HG03342 (cell line): Measurements from ENCODE around the gene SLAMF7.
"Not testable (repeated sequence)": the region's sequence is repeated elsewhere in the genome, so short reads cannot be mapped to it uniquely, and the experiment has no call there.

Experiments used
- ATAC-seq: cut with Tn5 transposase; IDR thresholded peaks from one replicate; pipeline ENCODE4 v1.9.1; 2021; ENCODE audit warnings: mild to moderate bottlenecking, moderate library complexity; ENCODE audit not compliant: unreplicated experiment

SLAMF7 gene, protein sequence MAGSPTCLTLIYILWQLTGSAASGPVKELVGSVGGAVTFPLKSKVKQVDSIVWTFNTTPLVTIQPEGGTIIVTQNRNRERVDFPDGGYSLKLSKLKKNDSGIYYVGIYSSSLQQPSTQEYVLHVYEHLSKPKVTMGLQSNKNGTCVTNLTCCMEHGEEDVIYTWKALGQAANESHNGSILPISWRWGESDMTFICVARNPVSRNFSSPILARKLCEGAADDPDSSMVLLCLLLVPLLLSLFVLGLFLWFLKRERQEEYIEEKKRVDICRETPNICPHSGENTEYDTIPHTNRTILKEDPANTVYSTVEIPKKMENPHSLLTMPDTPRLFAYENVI

GRCh38 chr1:160739098-160739511, at the start of gene SLAMF7:
Gene SLAMF7, plus strand, starts transcription at chr1:160739247. Its CDS starts 55 bp downstream, at chr1:160739302.
- peak; percentile 56 for ATAC-seq

DNA sequence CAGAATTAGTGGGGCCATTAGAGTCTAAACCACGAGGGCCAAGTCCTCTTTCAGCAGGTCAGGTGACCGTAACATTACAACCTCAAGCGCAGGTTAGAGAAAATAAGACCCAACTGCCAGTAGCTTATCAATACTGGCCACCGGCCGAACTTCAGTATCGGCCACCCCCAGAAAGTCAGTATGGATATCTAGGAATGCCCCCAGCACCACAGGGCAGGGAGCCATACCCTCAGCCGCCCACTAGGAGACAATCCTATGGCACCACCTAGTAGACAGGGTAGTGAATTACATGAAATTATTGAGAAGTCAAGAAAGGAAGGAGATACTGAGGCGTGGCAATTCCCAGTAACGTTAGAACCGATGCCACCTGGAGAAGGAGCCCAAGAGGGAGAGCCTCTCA, 46.7 kb upstream of the SLAMF7 start:
- ATAC-seq: not testable (repeated sequence)

DNA sequence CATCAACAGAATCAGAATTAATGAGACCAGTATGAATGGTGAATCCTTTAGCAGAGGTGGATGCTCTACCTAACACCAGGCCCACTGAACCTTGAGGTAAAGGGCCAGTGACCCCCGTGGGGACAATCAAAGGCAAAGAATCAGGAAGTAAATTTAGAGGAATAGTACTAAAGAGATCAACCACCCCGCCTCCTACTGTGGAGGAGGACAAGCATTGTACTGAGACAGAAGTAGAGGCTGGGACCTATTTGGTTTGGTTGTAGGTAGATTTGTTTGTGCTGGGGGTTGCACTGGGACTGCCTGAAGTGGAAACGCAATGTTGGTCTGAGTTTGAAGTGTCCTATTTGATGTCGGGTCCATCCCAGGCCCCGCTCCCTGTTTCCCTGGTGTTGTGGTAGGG, 36.9 kb upstream of the SLAMF7 start:
- ATAC-seq: no peak

DNA sequence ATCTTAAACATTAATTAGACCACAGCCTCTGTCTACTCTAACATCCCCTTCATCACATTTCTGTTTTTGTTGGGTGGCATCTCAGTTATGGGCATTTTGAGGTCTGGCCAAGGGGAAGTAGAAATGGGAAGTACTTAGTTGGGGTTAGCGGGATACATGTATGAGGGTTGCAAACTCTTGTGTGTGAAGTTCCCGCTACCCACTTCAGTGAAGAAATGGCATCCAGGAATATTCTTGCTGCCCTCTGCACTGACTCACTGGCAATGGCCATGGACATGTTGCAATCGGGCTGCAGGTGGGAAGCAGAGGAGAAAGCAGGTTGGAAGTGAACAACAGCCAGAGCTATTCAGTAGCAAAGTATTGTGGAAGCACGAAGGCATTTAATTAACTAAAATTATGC, 34.8 kb upstream of the SLAMF7 start:
- ATAC-seq: no peak

- not testable (repeated sequence) for ATAC-seq
Measured at GRCh38 chr1:160705212-160705621, 33.8 kb upstream of the SLAMF7 start.

- no peak for ATAC-seq
Measured at GRCh38 chr1:160705742-160706141, 33.3 kb upstream of the SLAMF7 start.

GRCh38 chr1:160706526-160707235, 32.4 kb upstream of the SLAMF7 start:
- no peak for ATAC-seq

GRCh38 chr1:160707236-160708064, 31.6 kb upstream of the SLAMF7 start:
- no peak for ATAC-seq

GRCh38 chr1:160708118-160708517, 30.9 kb upstream of the SLAMF7 start:
- ATAC-seq: no peak

GRCh38 chr1:160708801-160709200, 30.2 kb upstream of the SLAMF7 start:
- peak; percentile 45 for ATAC-seq

- no peak for ATAC-seq
Measured at GRCh38 chr1:160709715-160710114, 29.3 kb upstream of the SLAMF7 start.

- ATAC-seq: no peak
Measured at GRCh38 chr1:160710517-160711252, 28.4 kb upstream of the SLAMF7 start.

DNA sequence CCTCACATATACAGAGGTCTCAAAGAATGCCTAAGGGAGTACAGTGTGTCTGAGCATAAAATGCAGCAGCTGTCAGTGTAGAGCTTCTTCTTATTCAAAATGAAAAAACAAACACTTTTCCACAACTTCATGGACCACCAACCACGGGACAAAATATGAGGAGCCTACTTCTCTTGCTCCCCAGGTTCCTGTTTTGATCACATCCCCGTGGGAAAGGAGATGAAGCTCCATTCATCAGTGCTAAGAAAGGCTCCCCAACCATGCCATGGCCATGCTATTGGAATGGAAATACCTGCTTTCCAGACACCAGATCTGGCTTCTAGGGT, 27.8 kb upstream of the SLAMF7 start:
- ATAC-seq: no peak

GRCh38 chr1:160711602-160712311, 27.3 kb upstream of the SLAMF7 start, which contains the start of gene CD48:
Gene CD48, minus strand, starts transcription at chr1:160711822. Its CDS starts 59 bp downstream, at chr1:160711763.
- ATAC-seq: peak; percentile 28

DNA sequence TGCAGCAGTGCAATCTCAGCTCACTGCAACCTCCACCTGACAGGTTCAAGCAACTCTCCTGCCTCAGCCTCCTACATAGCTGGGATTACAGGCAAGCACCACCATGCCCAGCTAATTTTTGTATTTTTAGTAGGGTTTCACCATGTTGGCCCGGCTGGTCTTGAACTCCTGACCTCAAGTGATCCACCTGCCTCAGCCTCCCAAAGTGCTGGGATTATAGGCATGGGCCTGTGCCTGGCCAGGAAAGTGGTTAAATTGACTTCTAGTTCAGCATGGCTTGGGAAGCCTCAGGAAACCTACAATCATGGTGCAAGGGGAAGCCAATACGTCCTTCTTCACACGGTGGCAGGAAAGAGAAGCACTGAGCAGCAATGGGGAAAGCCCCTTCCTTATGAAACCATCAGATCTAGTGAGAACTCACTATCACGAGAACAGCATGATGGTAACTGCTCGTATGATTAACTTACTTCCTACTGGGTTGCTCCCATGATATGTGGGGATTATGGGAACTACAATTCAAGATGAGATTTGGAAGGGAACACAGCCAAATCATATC, 26.4 kb upstream of the SLAMF7 start:
- not testable (repeated sequence) for ATAC-seq

DNA sequence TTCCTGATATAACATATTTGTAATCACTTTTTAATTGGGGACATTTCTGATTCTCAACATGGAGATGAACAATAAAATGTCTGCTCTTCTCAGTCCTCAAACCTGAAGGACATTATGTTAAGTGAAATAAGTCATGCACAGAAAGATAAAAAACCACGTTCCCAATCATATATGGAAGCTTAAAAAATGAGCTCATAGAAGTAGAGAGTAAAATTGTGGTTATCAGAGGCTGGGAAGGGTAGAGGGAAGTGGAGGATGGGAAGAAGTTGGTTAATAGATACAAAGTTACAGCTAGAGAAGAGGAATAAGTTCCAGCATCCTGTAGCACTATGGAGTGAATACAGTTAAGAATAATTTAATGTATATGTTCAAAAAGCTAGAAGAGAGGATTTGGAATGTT, 25.9 kb upstream of the SLAMF7 start:
- no peak for ATAC-seq

GRCh38 chr1:160714034-160714648, 24.9 kb upstream of the SLAMF7 start:
- ATAC-seq: not testable (repeated sequence)

- ATAC-seq: no peak
Measured at GRCh38 chr1:160716013-160716412, 23.0 kb upstream of the SLAMF7 start.

- no peak for ATAC-seq
Measured at GRCh38 chr1:160717306-160717705, 21.7 kb upstream of the SLAMF7 start.
